Activated naive CD8-positive, alpha-beta T cell (primary cell): ENCODE measurements around the gene ZNF519.
"Not testable (repeated sequence)": the region's sequence is repeated elsewhere in the genome, so short reads cannot be mapped to it uniquely, and the experiment has no call there.

Experiments used
- H3K27ac Mint-ChIP-seq: one replicate; pipeline ENCODE4 v1.8.0; 2021; ENCODE audit warnings: mixed read lengths
- H3K27me3 Mint-ChIP-seq: one replicate; pipeline ENCODE4 v1.8.0; 2021; ENCODE audit warnings: mixed read lengths
- H3K36me3 Mint-ChIP-seq: one replicate; pipeline ENCODE4 v1.8.0; 2021; ENCODE audit warnings: mixed read lengths
- H3K4me1 Mint-ChIP-seq: one replicate; pipeline ENCODE4 v1.8.0; 2021; ENCODE audit warnings: low read depth, mixed read lengths
- H3K4me3 Mint-ChIP-seq: one replicate; pipeline ENCODE4 v1.8.0; 2021; ENCODE audit warnings: mild to moderate bottlenecking, mixed read lengths
- H3K9me3 Mint-ChIP-seq: one replicate; pipeline ENCODE4 v1.8.0; 2021; ENCODE audit warnings: low read depth, mixed read lengths

The ZNF519 gene

GRCh38 chr18:14151564-14152113 lies 19.4 kb upstream of the ZNF519 start:
- H3K27ac Mint-ChIP-seq, H3K4me3 Mint-ChIP-seq, H3K36me3 Mint-ChIP-seq, H3K4me1 Mint-ChIP-seq, H3K27me3 Mint-ChIP-seq, H3K9me3 Mint-ChIP-seq: not testable (repeated sequence)

GRCh38 chr18:14150766-14151165 lies 18.5 kb upstream of the ZNF519 start:
- not testable (repeated sequence) for H3K27me3 Mint-ChIP-seq, H3K4me3 Mint-ChIP-seq, H3K9me3 Mint-ChIP-seq, H3K27ac Mint-ChIP-seq, H3K4me1 Mint-ChIP-seq, H3K36me3 Mint-ChIP-seq

GRCh38 chr18:14149916-14150420 lies 17.7 kb upstream of the ZNF519 start:
- H3K27me3 Mint-ChIP-seq, H3K4me3 Mint-ChIP-seq, H3K4me1 Mint-ChIP-seq, H3K27ac Mint-ChIP-seq, H3K9me3 Mint-ChIP-seq, H3K36me3 Mint-ChIP-seq: not testable (repeated sequence)

- not testable (repeated sequence) for H3K4me1 Mint-ChIP-seq, H3K36me3 Mint-ChIP-seq, H3K9me3 Mint-ChIP-seq, H3K27me3 Mint-ChIP-seq, H3K27ac Mint-ChIP-seq, H3K4me3 Mint-ChIP-seq
These were observed 17.1 kb upstream of the ZNF519 start for GRCh38 chr18:14149121-14149850.

GRCh38 chr18:14147935-14148865 lies 16.0 kb upstream of the ZNF519 start:
- H3K4me3 Mint-ChIP-seq, H3K27me3 Mint-ChIP-seq, H3K36me3 Mint-ChIP-seq, H3K27ac Mint-ChIP-seq, H3K9me3 Mint-ChIP-seq, H3K4me1 Mint-ChIP-seq: not testable (repeated sequence)

- H3K27ac Mint-ChIP-seq, H3K36me3 Mint-ChIP-seq, H3K27me3 Mint-ChIP-seq, H3K4me3 Mint-ChIP-seq, H3K4me1 Mint-ChIP-seq, H3K9me3 Mint-ChIP-seq: not testable (repeated sequence)
These were observed 14.5 kb upstream of the ZNF519 start for GRCh38 chr18:14146771-14147170.

GRCh38 chr18:14145581-14146338 lies 13.5 kb upstream of the ZNF519 start:
- H3K4me1 Mint-ChIP-seq, H3K4me3 Mint-ChIP-seq, H3K27me3 Mint-ChIP-seq, H3K27ac Mint-ChIP-seq, H3K9me3 Mint-ChIP-seq, H3K36me3 Mint-ChIP-seq: not testable (repeated sequence)

GRCh38 chr18:14145021-14145420 lies 12.8 kb upstream of the ZNF519 start:
- not testable (repeated sequence) for H3K27ac Mint-ChIP-seq, H3K4me1 Mint-ChIP-seq, H3K9me3 Mint-ChIP-seq, H3K27me3 Mint-ChIP-seq, H3K4me3 Mint-ChIP-seq, H3K36me3 Mint-ChIP-seq

- no peaks in the 10 kb centered on the region for H3K27me3 Mint-ChIP-seq
- H3K4me3 Mint-ChIP-seq = no peak overlapping the region
- no peaks in the 10 kb centered on the region for H3K4me1 Mint-ChIP-seq
- no peaks in the 10 kb centered on the region for H3K9me3 Mint-ChIP-seq
- H3K27ac Mint-ChIP-seq = no peak overlapping the region
- H3K36me3 Mint-ChIP-seq = no peaks in the 10 kb centered on the region
These were observed 12.3 kb upstream of the ZNF519 start for GRCh38 chr18:14144628-14144895.

GRCh38 chr18:14143871-14144627 lies 11.8 kb upstream of the ZNF519 start:
- H3K27me3 Mint-ChIP-seq, H3K27ac Mint-ChIP-seq, H3K36me3 Mint-ChIP-seq, H3K4me3 Mint-ChIP-seq, H3K4me1 Mint-ChIP-seq, H3K9me3 Mint-ChIP-seq: not testable (repeated sequence)

- H3K27me3 Mint-ChIP-seq, H3K9me3 Mint-ChIP-seq, H3K4me1 Mint-ChIP-seq, H3K4me3 Mint-ChIP-seq, H3K27ac Mint-ChIP-seq, H3K36me3 Mint-ChIP-seq: not testable (repeated sequence)
These were observed 11.2 kb upstream of the ZNF519 start for GRCh38 chr18:14143396-14143795.

GRCh38 chr18:14142177-14142576 lies 9.9 kb upstream of the ZNF519 start:
- not testable (repeated sequence) for H3K4me1 Mint-ChIP-seq, H3K36me3 Mint-ChIP-seq, H3K4me3 Mint-ChIP-seq, H3K27me3 Mint-ChIP-seq, H3K9me3 Mint-ChIP-seq, H3K27ac Mint-ChIP-seq

- H3K36me3 Mint-ChIP-seq, H3K9me3 Mint-ChIP-seq, H3K27me3 Mint-ChIP-seq, H3K4me1 Mint-ChIP-seq, H3K4me3 Mint-ChIP-seq, H3K27ac Mint-ChIP-seq: not testable (repeated sequence)
These were observed 7.3 kb upstream of the ZNF519 start for GRCh38 chr18:14139583-14139982.

- not testable (repeated sequence) for H3K4me3 Mint-ChIP-seq, H3K27ac Mint-ChIP-seq, H3K27me3 Mint-ChIP-seq, H3K4me1 Mint-ChIP-seq, H3K36me3 Mint-ChIP-seq, H3K9me3 Mint-ChIP-seq
These were observed 5.7 kb upstream of the ZNF519 start for GRCh38 chr18:14137971-14138370.
